K562 (cell line): ENCODE measurements around the gene ADAM10. TPM values are rescaled to one million over a fixed set of nuclear protein-coding genes. Genes with fewer than 3 reads are reported as not detected.

ENCODE experiments used
- ATAC-seq: fragments of 200-7000 bp; cut with Tn5 transposase; 3 replicates; pipeline ENCODE4 v1.9.1; 2020; ENCODE audit warnings: moderate library complexity
- BruUV-seq: library from RNA; stranded (reverse); fragments of 400-500 nt; replicated peaks from 2 replicates; lab custom pipeline; 2021; lab: Mats Ljungman, UMichigan
- CTCF ChIA-PET: fragments of 300-600 bp; formaldehyde crosslinking; extraction: SDS; loops from one replicate; lab custom pipeline; 2021; ENCODE audit warnings: low intra/inter-chr PET ratio; lab: Yijun Ruan, JAX
- POLR2A ChIA-PET: fragments of 300-600, 350-650 bp; sonication (Branson Sonifier 250); formaldehyde crosslinking; extraction: SDS; loops from one replicate; lab custom pipeline; 2021; ENCODE audit warnings: antibody characterized with exemption, inconsistent platforms; lab: Yijun Ruan, JAX
- DNase-seq, 4 experiments: peaks; one replicate each; pipeline versions ENCODE4 v3.0.0 to v3.0.0-alpha.2; 2011 to 2018; ENCODE audit warnings: low spot score in 3 of 4, mixed read lengths in 3 of 4; ENCODE audit errors: extremely low read depth in 1 of 4
- FAIRE-seq: peaks from 2 replicates; lab custom pipeline; 2011; peaks lifted over from hg19 to GRCh38; lab: Jason Lieb, UNC
- H2AFZ ChIP-seq: 2 replicates; pipeline ENCODE4 v1.6.0; 2011; ENCODE audit warnings: low read depth, low read length, control low read depth, inconsistent platforms
- H3K27ac ChIP-seq: fragments of 200-600 bp; 3 replicates; pipeline ENCODE4 v1.8.0; 2011; ENCODE audit warnings: low read depth, mild to moderate bottlenecking, control low read depth, inconsistent platforms, low read length, moderate library complexity, mixed read lengths; ENCODE audit errors: extremely low read depth
- H3K27me3 ChIP-seq, 2 experiments: fragments of 300-600 bp in 1 of 2; 2 replicates in 1 of 2; 3 replicates in 1 of 2; pipeline versions ENCODE4 v1.6.0 to v1.8.0; 2011; ENCODE audit warnings: inconsistent platforms in 2 of 2, low read length in 2 of 2, mild to moderate bottlenecking in 1 of 2, mixed read lengths in 1 of 2, moderate library complexity in 1 of 2; ENCODE audit not compliant: control insufficient read depth in 2 of 2, insufficient read depth in 2 of 2
- H3K36me3 ChIP-seq: fragments of 300-600 bp; 3 replicates; pipeline ENCODE4 v1.8.0; 2011; ENCODE audit warnings: mild to moderate bottlenecking, low read length, inconsistent platforms; ENCODE audit not compliant: control insufficient read depth, insufficient read depth
- H3K4me1 ChIP-seq, 2 experiments: fragments of 200-600 bp in 1 of 2; replicated peaks in 1 of 2; 2 replicates in 1 of 2; 3 replicates in 1 of 2; pipeline versions ENCODE4 v1.5.1 to v1.8.0; 2011; ENCODE audit warnings: inconsistent platforms in 2 of 2, low read length in 2 of 2, mild to moderate bottlenecking in 1 of 2, mixed read lengths in 1 of 2, moderate library complexity in 1 of 2; ENCODE audit not compliant: control insufficient read depth in 2 of 2, insufficient read depth in 2 of 2
- H3K4me2 ChIP-seq: 2 replicates; pipeline ENCODE4 v1.6.1; 2011; ENCODE audit warnings: low read length, control low read depth, inconsistent platforms, mixed read lengths; ENCODE audit not compliant: insufficient read depth
- H3K4me3 ChIP-seq: fragments of 200-600 bp; sonication (generic), shearing (Covaris generic); 2 replicates; pipeline ENCODE4 v1.5.1; 2016; ENCODE audit warnings: control low read depth, inconsistent platforms
- H3K79me2 ChIP-seq: fragments of 200-600 bp; 3 replicates; pipeline ENCODE4 v1.8.0; 2011; ENCODE audit warnings: low read length, inconsistent platforms; ENCODE audit not compliant: control insufficient read depth, insufficient read depth
- H3K9ac ChIP-seq, 2 experiments: 2 replicates each; pipeline versions ENCODE4 v1.6.0 to v1.6.1; 2011; ENCODE audit warnings: low read depth in 2 of 2, low read length in 2 of 2, control low read depth in 1 of 2, inconsistent platforms in 1 of 2, mild to moderate bottlenecking in 1 of 2, mixed read lengths in 1 of 2; ENCODE audit not compliant: insufficient read depth in 1 of 2
- H3K9me1 ChIP-seq: one replicate; pipeline ENCODE4 v1.6.0; 2011; ENCODE audit warnings: inconsistent platforms, mild to moderate bottlenecking, low read length, moderate library complexity; ENCODE audit not compliant: control insufficient read depth, insufficient read depth
- H3K9me3 ChIP-seq: replicated peaks from 2 replicates; pipeline ENCODE4 v1.5.1; 2011; ENCODE audit warnings: low read depth, low read length, inconsistent platforms; ENCODE audit not compliant: control insufficient read depth, insufficient read depth
- H4K20me1 ChIP-seq: replicated peaks from 2 replicates; pipeline ENCODE4 v1.6.1; 2011; ENCODE audit warnings: low read length, inconsistent platforms, mixed read lengths; ENCODE audit not compliant: control insufficient read depth, insufficient read depth
- CBFB ChIP-seq: sonication (generic); formaldehyde crosslinking; IDR thresholded peaks from 2 replicates; pipeline ENCODE4 v1.4.0; 2020; ENCODE audit warnings: mild to moderate bottlenecking, missing genetic modification reagents
- FOS ChIP-seq: IDR thresholded peaks from 3 replicates; pipeline ENCODE4 v1.6.1; 2011; ENCODE audit not compliant: insufficient read length; ENCODE audit errors: extremely low read depth
- FOXK2 ChIP-seq, 2 experiments: fragments of 450-650 bp; IDR thresholded peaks in 1 of 2; conservative IDR thresholded peaks in 1 of 2; 2 replicates each; pipeline ENCODE4 v1.6.1; 2016; ENCODE audit warnings: low read depth in 2 of 2, mild to moderate bottlenecking in 1 of 2
- TEAD1 ChIP-seq, 2 experiments: fragments of 450-650 bp in 1 of 2; sonication (generic) in 1 of 2; formaldehyde crosslinking; IDR thresholded peaks; 2 replicates each; pipeline versions ENCODE4 v1.4.0 to v1.8.0; 2020 to 2022; ENCODE audit warnings: mild to moderate bottlenecking in 2 of 2, missing genetic modification reagents in 1 of 2
- WGBS: fragments of 100-300 bp; shearing (Covaris generic); methylation state at CpG from one replicate; pipeline ENCODE4 v1.1.6; 2016; ENCODE audit warnings: low coverage, mixed read lengths; ENCODE audit not compliant: insufficient coverage; ENCODE audit errors: missing lambda C conversion rate; 5-methylcytosine and 5-hydroxymethylcytosine counted together
- in situ Hi-C: fragments of 300-500 bp; cut with MboI; formaldehyde crosslinking; loops from 4 replicates; pipeline ENCODE4 v1.15.0; 2018; ENCODE audit warnings: inconsistent platforms, mixed read lengths
- intact Hi-C: fragments of 100-400 bp; cut with micrococcal nuclease; formaldehyde crosslinking; loops from 2 replicates; pipeline ENCODE4 v1.14.2; 2022
- polyA plus RNA-seq, 8 experiments: library from polyadenylated mRNA; depleted of rRNA in 4 of 8; stranded (reverse) in 5 of 8; unstranded in 3 of 8; fragments of >200 nt; fragmentation: Nextera tagmentation in 2 of 8; fragmentation: Illumina TruSeq in 1 of 8; extraction: Ambion mirVana in 2 of 8; extraction: Trizol in 1 of 8; gene quantifications; 2 replicates each; pipeline versions ENCODE4 v1.2.1 to v1.2.3, GENCODE V29; 2011 to 2014; ENCODE audit warnings: inconsistent platforms in 1 of 8, missing spikeins in 1 of 8
- total RNA-seq, 7 experiments: library from RNA; depleted of rRNA in 6 of 7; stranded (reverse); fragments of >200 nt in 6 of 7; fragmentation: Illumina TruSeq in 2 of 7; extraction: Trizol in 2 of 7; gene quantifications; 2 replicates each; pipeline versions ENCODE4 v1.2.1 to v1.2.3, GENCODE V29; 2011 to 2021; ENCODE audit warnings: low replicate concordance in 1 of 7

Gene ADAM10
- total and polyA plus RNA-seq, 9 of the 15 experiments (the other 6 are each of a cell fraction or from before 2014, with no cell fraction given): 11.9 to 152 (median 57.3) TPM

DNA sequence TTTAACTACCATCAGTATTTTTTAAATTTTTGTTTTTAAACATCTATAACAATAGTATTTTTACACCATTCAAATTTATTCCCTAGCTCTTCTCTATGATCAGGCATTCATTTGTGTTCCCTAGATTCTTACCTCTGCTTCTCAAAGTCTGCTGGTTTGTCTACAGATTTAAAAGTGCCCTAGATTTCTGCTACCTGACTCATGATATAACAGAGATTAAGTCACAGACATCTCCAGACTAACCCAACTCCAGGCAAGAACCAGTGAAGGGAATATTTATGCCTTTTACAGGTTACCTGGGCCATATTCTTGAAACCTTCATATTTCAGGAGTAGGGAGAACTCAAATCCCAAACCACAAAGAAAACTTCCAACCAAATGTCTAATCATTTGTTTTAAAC lies 38.8 kb downstream of the ADAM10 start:
- H3K27ac ChIP-seq: no peak overlapping the region
- peaks cover 26% of the 10 kb centered on the region for H3K36me3 ChIP-seq
- ChIA-PET CTCF (no interaction called here), POLR2A (interaction anchor here (2.3 kb wide), 1 partner anchor 14 kb away, joined by 7 read pairs; no protein-coding TSS in a partner anchor)
- no peak overlapping the region for H2AFZ ChIP-seq
- H3K4me1 ChIP-seq: no peaks in the 10 kb centered on the region
- ATAC-seq (no peak), FAIRE-seq (no peak), DNase-seq (no peak)
- intact Hi-C loops (no loop called here), in situ Hi-C loops (no loop called here)
- no peak overlapping the region for H3K4me2 ChIP-seq
- no peaks in the 10 kb centered on the region for H4K20me1 ChIP-seq
- TF ChIP-seq CBFB (CRISPR knock-in tag): no peak
- BruUV-seq: no TSS peak
- H3K27me3 ChIP-seq: no peaks in the 10 kb centered on the region
- H3K79me2 ChIP-seq: peaks cover 54% of the 10 kb centered on the region
- no peaks in the 10 kb centered on the region for H3K9me1 ChIP-seq
- H3K9me3 ChIP-seq: no peaks in the 10 kb centered on the region
- H3K9ac ChIP-seq: no peak overlapping the region
- no peak overlapping the region for H3K4me3 ChIP-seq

- Histone ChIP-seq H4K20me1 (no peaks in the 10 kb centered on the region), H3K4me2 (no peak overlapping the region), H2AFZ (no peak overlapping the region), H3K4me1 (no peaks in the 10 kb centered on the region), H3K9me3 (no peaks in the 10 kb centered on the region), H3K27ac (no peak overlapping the region), H3K4me3 (no peak overlapping the region), H3K9me1 (no peaks in the 10 kb centered on the region), H3K79me2 (peaks cover 76% of the 10 kb centered on the region), H3K9ac (no peak overlapping the region), H3K27me3 (no peaks in the 10 kb centered on the region), H3K36me3 (peaks cover 13% of the 10 kb centered on the region)
- POLR2A ChIA-PET: no interaction called here
- no TSS peak for BruUV-seq
- ATAC-seq (no peak), FAIRE-seq (no peak), DNase-seq (no peak)
- WGBS: 89% methylated on average over 4 of the region's 4 CpGs
- CTCF ChIA-PET: no interaction called here
- intact Hi-C loops: no loop called here
- TF ChIP-seq FOXK2 (conservative IDR thresholded peaks at IDR 0.05 in 1 of 2, IDR thresholded peaks at IDR 0.05 in 1 of 2; ENCODE audit: low read depth in 2 of 2) (no peak), TEAD1 (CRISPR knock-in tag; IDR thresholded peaks at IDR 0.05) (no peak), FOS (no peak)
- in situ Hi-C loops: no loop called here
Observed at GRCh38 chr15:58707397-58707796, 42.1 kb downstream of the ADAM10 start.
